ENCODE measurements around the gene TARBP2.

Gene TARBP2

GRCh38 chr12:53500776-53501614 lies at the start of gene TARBP2:
TARBP2 (plus strand) TSS chr12:53501283; CDS start chr12:53501409, 126 bp downstream.
- peak; percentile 98 for DNase-seq

- peak; percentile 99 for DNase-seq
These were observed 49.4 kb upstream of the TARBP2 start, which contains the start of gene PCBP2 for GRCh38 chr12:53451661-53452158. PCBP2 (plus strand) TSS chr12:53452102; CDS start chr12:53454801, 2,699 bp downstream.

GRCh38 chr12:53452159-53453077 lies 48.7 kb upstream of the TARBP2 start:
- peak; percentile 70 for DNase-seq

- DNase-seq = no peak
These were observed 47.0 kb upstream of the TARBP2 start for GRCh38 chr12:53453953-53454640.

- no peak for DNase-seq
These were observed 46.4 kb upstream of the TARBP2 start for GRCh38 chr12:53454707-53455106.

GRCh38 chr12:53456654-53457366 lies 44.3 kb upstream of the TARBP2 start:
- DNase-seq = no peak

- DNase-seq = no peak
These were observed 42.0 kb upstream of the TARBP2 start for GRCh38 chr12:53459097-53459496.

- DNase-seq = no peak
These were observed 40.0 kb upstream of the TARBP2 start for GRCh38 chr12:53461059-53461458.

GRCh38 chr12:53461591-53461990 lies 39.5 kb upstream of the TARBP2 start:
- no peak for DNase-seq

GRCh38 chr12:53462935-53463334 lies 38.1 kb upstream of the TARBP2 start:
- no peak for DNase-seq

- no peak for DNase-seq
These were observed 37.1 kb upstream of the TARBP2 start for GRCh38 chr12:53463802-53464560.

GRCh38 chr12:53464685-53465418 lies 36.2 kb upstream of the TARBP2 start:
- DNase-seq = no peak

- no peak for DNase-seq
These were observed 35.4 kb upstream of the TARBP2 start for GRCh38 chr12:53465679-53466078.

- DNase-seq = no peak
These were observed 34.4 kb upstream of the TARBP2 start for GRCh38 chr12:53466640-53467039.

- no peak for DNase-seq
These were observed 34.0 kb upstream of the TARBP2 start for GRCh38 chr12:53467082-53467481.

GRCh38 chr12:53467880-53468279 lies 33.2 kb upstream of the TARBP2 start:
- DNase-seq = no peak

GRCh38 chr12:53468282-53468681 lies 32.8 kb upstream of the TARBP2 start:
- DNase-seq = no peak

GRCh38 chr12:53472056-53472582 lies 29.0 kb upstream of the TARBP2 start:
- DNase-seq = no peak

- no peak for DNase-seq
These were observed 27.0 kb upstream of the TARBP2 start for GRCh38 chr12:53474077-53474476.

- DNase-seq = no peak
These were observed 26.3 kb upstream of the TARBP2 start for GRCh38 chr12:53474819-53475218.

Measured in GDM1 (cell line).